Measurements from ENCODE around the gene PCCA.

PCCA gene

GRCh38 chr13:100212904-100213553, 124.1 kb downstream of the PCCA start:
- no peak overlapping the region for H3K27ac ChIP-seq (ENCODE audit: low read depth, low read length, poor library complexity, severe bottlenecking)
- H3K9ac ChIP-seq (ENCODE audit: low read length) = no peak overlapping the region
- no peak overlapping the region for H3K4me2 ChIP-seq (ENCODE audit: low read length)
- no peak overlapping the region for H3K4me3 ChIP-seq (ENCODE audit: low read depth, low read length, poor library complexity, severe bottlenecking)
- TF ChIP-seq CTCF (IDR thresholded peaks at IDR 0.05; ENCODE audit: low read length) (no peak), EZH2 (IDR thresholded peaks at IDR 0.05; ENCODE audit: borderline replicate concordance, low read length) (no peak)
- H3K27me3 ChIP-seq (ENCODE audit: insufficient read depth, low read length) = no peaks in the 10 kb centered on the region
- H3K9me3 ChIP-seq (ENCODE audit: low read length) = no peaks in the 10 kb centered on the region
- H4K20me1 ChIP-seq (ENCODE audit: insufficient read depth, low read length) = no peaks in the 10 kb centered on the region
- no peaks in the 10 kb centered on the region for H3F3A ChIP-seq (ENCODE audit: insufficient read depth, low read length)
- no peak overlapping the region for H2AFZ ChIP-seq (ENCODE audit: low read length)
- H3K9me2 ChIP-seq (ENCODE audit: low read depth, low read length) = no peaks in the 10 kb centered on the region
- no peaks in the 10 kb centered on the region for H3K79me2 ChIP-seq (ENCODE audit: insufficient read depth, low read length)
- no peaks in the 10 kb centered on the region for H3K36me3 ChIP-seq (ENCODE audit: insufficient read depth, low read length)
- no peaks in the 10 kb centered on the region for H3K4me1 ChIP-seq (ENCODE audit: insufficient read depth, low read length, severe bottlenecking)

GRCh38 chr13:100213576-100213975, 124.7 kb downstream of the PCCA start:
- no peaks in the 10 kb centered on the region for H3K4me1 ChIP-seq (ENCODE audit: insufficient read depth, low read length, severe bottlenecking)
- no peaks in the 10 kb centered on the region for H3F3A ChIP-seq (ENCODE audit: insufficient read depth, low read length)
- no peaks in the 10 kb centered on the region for H3K79me2 ChIP-seq (ENCODE audit: insufficient read depth, low read length)
- H3K4me3 ChIP-seq (ENCODE audit: low read depth, low read length, poor library complexity, severe bottlenecking) = no peak overlapping the region
- no peaks in the 10 kb centered on the region for H3K9me2 ChIP-seq (ENCODE audit: low read depth, low read length)
- no peaks in the 10 kb centered on the region for H4K20me1 ChIP-seq (ENCODE audit: insufficient read depth, low read length)
- no peaks in the 10 kb centered on the region for H3K9me3 ChIP-seq (ENCODE audit: low read length)
- no peak overlapping the region for H2AFZ ChIP-seq (ENCODE audit: low read length)
- no peak for TF ChIP-seq EZH2 (IDR thresholded peaks at IDR 0.05; ENCODE audit: borderline replicate concordance, low read length)
- TF ChIP-seq CTCF (IDR thresholded peaks at IDR 0.05; ENCODE audit: low read length) = no peak
- no peaks in the 10 kb centered on the region for H3K36me3 ChIP-seq (ENCODE audit: insufficient read depth, low read length)
- H3K9ac ChIP-seq (ENCODE audit: low read length) = no peak overlapping the region
- H3K4me2 ChIP-seq (ENCODE audit: low read length) = no peak overlapping the region
- no peaks in the 10 kb centered on the region for H3K27me3 ChIP-seq (ENCODE audit: insufficient read depth, low read length)
- no peak overlapping the region for H3K27ac ChIP-seq (ENCODE audit: low read depth, low read length, poor library complexity, severe bottlenecking)

- no peak overlapping the region for H3K27ac ChIP-seq (ENCODE audit: low read depth, low read length, poor library complexity, severe bottlenecking)
- H3F3A ChIP-seq (ENCODE audit: insufficient read depth, low read length) = no peaks in the 10 kb centered on the region
- H3K9me2 ChIP-seq (ENCODE audit: low read depth, low read length) = no peaks in the 10 kb centered on the region
- TF ChIP-seq EZH2 (IDR thresholded peaks at IDR 0.05; ENCODE audit: borderline replicate concordance, low read length) (no peak), CTCF (IDR thresholded peaks at IDR 0.05; ENCODE audit: low read length) (no peak)
- no peak overlapping the region for H2AFZ ChIP-seq (ENCODE audit: low read length)
- H3K4me3 ChIP-seq (ENCODE audit: low read depth, low read length, poor library complexity, severe bottlenecking) = no peak overlapping the region
- no peaks in the 10 kb centered on the region for H3K9me3 ChIP-seq (ENCODE audit: low read length)
- no peaks in the 10 kb centered on the region for H3K79me2 ChIP-seq (ENCODE audit: insufficient read depth, low read length)
- H3K9ac ChIP-seq (ENCODE audit: low read length) = no peak overlapping the region
- no peaks in the 10 kb centered on the region for H3K27me3 ChIP-seq (ENCODE audit: insufficient read depth, low read length)
- H4K20me1 ChIP-seq (ENCODE audit: insufficient read depth, low read length) = no peaks in the 10 kb centered on the region
- no peaks in the 10 kb centered on the region for H3K4me1 ChIP-seq (ENCODE audit: insufficient read depth, low read length, severe bottlenecking)
- no peaks in the 10 kb centered on the region for H3K36me3 ChIP-seq (ENCODE audit: insufficient read depth, low read length)
- H3K4me2 ChIP-seq (ENCODE audit: low read length) = no peak overlapping the region
Observed at GRCh38 chr13:100214886-100215285, 126.0 kb downstream of the PCCA start.

Data from OCI-LY1 (cell line).